GM19324 (cell line): ENCODE measurements around the gene LRRC8D.
"Not testable (repeated sequence)": the region's sequence is repeated elsewhere in the genome, so short reads cannot be mapped to it uniquely, and the experiment has no call there.

Source experiments
- ATAC-seq: cut with Tn5 transposase; IDR thresholded peaks from one replicate; pipeline ENCODE4 v1.9.1; 2021; ENCODE audit warnings: mild to moderate bottlenecking, moderate library complexity; ENCODE audit not compliant: unreplicated experiment, low FRiP score

Gene LRRC8D

GRCh38 chr1:89982846-89983245 is 162.0 kb downstream of the LRRC8D start:
- ATAC-seq: not testable (repeated sequence)

- ATAC-seq: not testable (repeated sequence)
Observed at GRCh38 chr1:89984564-89985116, 163.8 kb downstream of the LRRC8D start.

GRCh38 chr1:89986020-89986419 is 165.2 kb downstream of the LRRC8D start:
- no peak for ATAC-seq
